NCI-H1436 (cell line): ENCODE results near the gene NDUFS7.

Experiments
- DNase-seq: peaks from one replicate; lab custom pipeline; 2025; lab: John Stamatoyannopoulos, UW

The NDUFS7 gene

GRCh38 chr19:1365319-1366269, 18.1 kb upstream of the NDUFS7 start:
- no peak for DNase-seq

DNA sequence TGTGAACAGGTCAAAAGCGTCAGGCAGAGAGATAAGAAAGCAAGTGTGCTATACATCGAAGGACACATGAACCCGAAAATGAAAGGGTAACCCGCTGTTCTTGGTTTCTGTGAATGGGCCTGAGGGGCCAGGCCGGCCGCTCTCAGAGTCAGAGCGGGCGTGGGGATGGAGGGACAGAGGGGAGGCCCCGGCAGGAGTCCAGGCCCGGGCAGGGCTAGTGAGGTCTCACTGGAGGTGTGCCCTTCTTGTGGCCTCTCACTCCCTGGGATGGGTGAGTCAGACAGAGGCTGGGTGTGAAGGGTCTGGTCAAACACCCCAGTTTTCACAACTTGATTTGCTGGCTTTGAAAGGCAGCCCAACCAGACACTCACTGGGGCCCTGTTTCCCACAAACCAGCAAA, 17.4 kb upstream of the NDUFS7 start:
- DNase-seq, result no peak

GRCh38 chr19:1366899-1367870, 16.5 kb upstream of the NDUFS7 start:
- DNase-seq, result no peak

DNA sequence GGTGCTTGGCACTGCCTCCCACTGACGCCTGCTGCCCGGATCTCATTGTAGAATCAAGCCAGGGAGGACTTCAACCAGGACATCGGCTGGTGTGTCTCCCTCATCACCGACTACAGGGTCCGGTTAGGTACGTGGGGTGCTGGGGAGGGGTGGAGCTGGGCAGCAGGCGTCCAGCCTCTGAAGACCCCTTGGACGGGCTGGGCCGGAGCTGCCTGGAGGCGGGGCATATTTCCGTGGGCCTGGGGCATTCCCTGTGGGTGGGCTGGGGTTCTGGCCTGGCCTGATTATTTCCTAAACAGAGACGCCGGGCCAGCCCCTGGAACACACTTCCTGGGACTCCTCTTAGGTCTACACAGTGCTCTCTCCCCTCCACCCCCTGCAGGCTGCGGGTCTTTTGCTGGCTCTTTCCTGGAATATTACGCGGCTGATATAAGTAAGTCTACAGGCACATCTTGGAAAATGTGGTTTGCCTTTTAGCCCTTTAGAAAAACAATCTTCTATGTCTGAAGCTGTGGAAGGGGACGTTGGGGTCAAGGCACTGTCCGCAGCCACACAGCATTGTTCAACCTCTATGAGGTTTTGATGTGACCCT, 14.4 kb upstream of the NDUFS7 start:
- DNase-seq, result no peak

GRCh38 chr19:1370579-1371361, 12.9 kb upstream of the NDUFS7 start:
- DNase-seq, result no peak

GRCh38 chr19:1373042-1373533, 10.6 kb upstream of the NDUFS7 start:
- DNase-seq, result no peak

GRCh38 chr19:1373534-1374249, 10.0 kb upstream of the NDUFS7 start:
- DNase-seq, result no peak

DNA sequence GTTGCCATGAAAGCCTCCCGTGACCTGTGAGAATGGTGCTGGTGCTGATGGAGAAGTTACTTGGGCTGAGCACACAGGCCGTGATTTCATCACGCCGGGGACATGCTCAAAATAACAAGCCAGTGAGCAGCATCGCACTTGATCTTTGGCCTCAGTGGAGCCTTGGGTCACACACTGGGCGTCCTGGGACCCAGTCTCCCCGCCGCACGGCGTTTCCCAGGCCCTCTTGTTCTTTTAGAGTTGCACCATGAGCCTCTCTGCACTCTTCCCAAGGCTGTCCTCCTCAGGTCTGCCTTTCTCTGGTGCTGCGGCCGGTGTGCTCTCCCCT, 9.5 kb upstream of the NDUFS7 start:
- DNase-seq, result no peak

DNA sequence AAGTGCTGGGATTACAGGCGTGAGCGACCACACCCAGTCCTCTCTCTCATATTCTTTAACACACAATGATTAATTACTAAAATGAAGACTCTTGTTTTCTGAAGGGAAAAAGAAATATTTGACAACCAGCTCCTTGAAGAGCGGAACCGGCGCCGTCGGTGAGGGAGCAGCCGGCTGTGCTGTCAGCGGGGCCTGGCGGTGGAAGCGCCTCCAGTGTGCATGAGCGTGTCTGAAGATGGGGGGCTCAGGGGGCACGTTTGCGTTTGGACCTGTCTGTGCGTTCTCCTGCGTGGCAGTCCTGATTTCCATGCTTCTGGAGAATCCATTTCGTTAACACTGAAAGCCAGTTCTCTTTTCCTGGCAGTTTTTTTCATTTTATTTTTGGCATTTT, 7.3 kb upstream of the NDUFS7 start:
- DNase-seq, result no peak

DNA sequence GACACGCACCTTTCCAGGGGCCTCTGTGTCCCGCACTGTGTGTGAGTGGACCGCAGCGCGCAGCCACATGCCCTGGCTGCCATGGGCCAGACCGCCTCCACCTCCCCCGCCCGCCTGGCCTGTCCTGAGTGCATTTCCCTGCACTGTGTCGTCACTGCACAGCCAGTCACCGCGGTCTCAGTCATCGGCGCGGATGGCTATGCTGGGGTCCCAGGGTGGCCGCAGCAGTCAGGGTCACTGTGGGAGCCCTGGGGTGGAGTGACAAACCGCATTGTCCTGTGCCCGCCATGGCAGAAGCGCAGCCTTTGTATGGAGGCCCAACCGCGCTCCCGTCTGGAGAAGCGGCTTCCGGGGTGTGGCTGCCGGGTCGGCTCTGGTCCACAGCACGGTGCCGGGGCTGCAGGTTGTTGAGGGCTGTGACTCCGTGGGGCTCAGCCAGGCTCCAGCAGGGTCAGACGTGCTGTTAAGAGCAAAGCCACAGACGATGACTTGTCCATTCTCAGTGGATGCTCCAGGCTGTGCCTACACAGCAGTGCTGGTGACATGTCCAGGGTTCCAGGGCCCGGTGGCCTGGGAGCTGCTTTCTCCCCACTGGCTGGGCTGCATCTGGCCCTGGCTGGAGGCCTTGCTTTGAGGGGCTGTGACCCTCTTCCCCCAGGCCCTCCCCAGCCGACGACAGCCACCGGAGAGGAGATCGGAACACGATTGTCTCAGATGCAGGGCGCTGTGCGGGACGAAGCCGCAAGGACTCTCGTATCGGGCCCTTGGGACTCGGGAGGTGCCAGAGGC, 6.3 kb upstream of the NDUFS7 start:
- no peak for DNase-seq

- no peak for DNase-seq
Measured at GRCh38 chr19:1377965-1378785, 5.5 kb upstream of the NDUFS7 start.

- no peak for DNase-seq
Measured at GRCh38 chr19:1379126-1379905, 4.4 kb upstream of the NDUFS7 start.

DNA sequence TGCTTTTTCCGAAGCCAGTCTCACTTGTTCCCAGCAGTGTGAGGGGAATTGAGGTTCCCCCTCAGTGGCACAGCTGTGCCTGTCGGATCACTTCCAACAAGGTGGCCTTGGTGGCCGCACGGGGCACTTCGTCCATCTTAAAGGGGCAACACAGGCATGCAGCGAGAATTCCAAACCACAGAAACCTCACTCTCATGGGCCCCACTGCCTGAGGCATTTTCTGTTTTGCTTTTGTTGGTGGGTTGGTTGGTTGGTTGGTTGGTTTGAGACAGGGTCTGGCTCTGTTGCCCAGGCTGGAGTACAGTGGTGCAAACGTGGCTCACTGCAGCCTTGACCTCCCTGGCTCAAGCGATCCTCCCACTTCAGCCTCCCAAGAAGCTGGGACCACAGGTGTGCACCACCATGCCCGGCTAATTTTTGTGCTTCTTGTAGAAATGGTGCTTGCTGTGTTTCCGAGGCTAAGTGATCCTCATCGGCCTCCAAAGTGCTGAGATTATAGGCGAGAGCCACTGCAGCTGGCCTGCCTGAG, 3.7 kb upstream of the NDUFS7 start:
- DNase-seq, result no peak

GRCh38 chr19:1382250-1382649, 1.5 kb upstream of the NDUFS7 start:
- no peak for DNase-seq

GRCh38 chr19:1383017-1383311, 743 bp upstream of the NDUFS7 start:
- no peak for DNase-seq

DNA sequence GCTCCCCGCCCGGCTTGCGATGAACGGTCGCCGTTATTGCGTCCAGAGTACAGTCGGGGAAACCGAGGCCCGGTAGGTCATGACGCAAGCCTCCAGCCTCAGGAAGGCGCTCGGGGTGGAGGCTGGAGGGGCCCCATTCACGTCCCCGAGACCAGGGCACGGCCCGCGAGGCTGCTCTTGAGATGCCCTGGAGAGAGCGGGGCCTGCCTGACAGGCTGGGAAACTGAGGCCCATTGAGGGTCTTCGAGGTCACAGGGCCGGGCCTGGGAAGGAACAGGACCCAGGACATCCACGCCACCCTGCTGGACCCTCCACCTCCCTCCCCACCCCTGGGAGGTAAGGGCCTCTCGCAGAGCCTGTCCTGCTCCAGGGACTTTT, 367 bp downstream of the NDUFS7 start:
- no peak for DNase-seq

DNA sequence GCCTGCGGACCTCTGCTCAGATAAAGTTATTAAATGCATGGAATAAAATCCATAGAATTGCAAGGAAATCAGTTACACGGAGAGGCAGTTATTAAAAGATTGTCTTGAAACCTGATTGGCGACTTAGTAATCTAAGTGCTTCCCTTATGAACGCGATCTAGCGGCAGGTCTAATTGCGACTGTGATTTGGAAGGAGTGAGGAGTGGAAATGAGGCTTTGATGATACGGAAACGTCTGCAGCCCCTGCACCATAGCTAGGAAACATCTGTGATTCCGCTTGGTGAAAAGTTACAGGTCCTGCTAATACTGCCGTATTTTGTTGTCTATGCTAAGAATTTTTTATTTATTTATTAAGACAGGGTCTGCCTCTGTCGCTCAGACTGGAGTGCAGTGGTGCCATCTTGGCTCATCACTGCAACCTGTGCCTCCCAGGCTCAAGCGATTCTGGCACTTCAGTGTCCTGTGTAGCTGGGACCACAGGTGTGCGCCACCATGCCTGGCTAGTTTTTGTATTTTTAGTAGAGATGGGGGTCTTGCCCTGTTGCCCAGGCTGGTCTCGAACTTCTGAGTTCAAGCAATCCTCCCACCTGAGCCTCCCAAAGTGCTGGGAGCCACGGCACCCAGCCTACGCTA, 887 bp downstream of the NDUFS7 start:
- DNase-seq, result no peak

GRCh38 chr19:1385816-1386215, 2.1 kb downstream of the NDUFS7 start:
- DNase-seq, result no peak
